Common myeloid progenitor, CD34-positive (primary cell): ENCODE results near the gene FHL2.

Experiments
- CTCF ChIA-PET: fragments of 350-600 bp; sonication (Branson Sonifier 250); formaldehyde crosslinking; loops from one replicate; lab custom pipeline; 2021; ENCODE audit warnings: antibody characterized with exemption; lab: Charles Lee
- POLR2A ChIA-PET: fragments of 350-600 bp; sonication (Branson Sonifier 250); formaldehyde crosslinking; loops from one replicate; lab custom pipeline; 2021; ENCODE audit warnings: antibody characterized with exemption; lab: Charles Lee
- DNase-seq, 3 donors: peaks; one replicate each; pipeline versions ENCODE4 v3.0.0 to v3.0.0-alpha.2; 2013
- H3K27ac ChIP-seq, 2 experiments: 1 replicate in 1 of 2; 2 replicates in 1 of 2; pipeline ENCODE4 v1.7.0; 2013; ENCODE audit warnings: inconsistent platforms in 2 of 2, low read length in 2 of 2, mild to moderate bottlenecking in 2 of 2, low read depth in 1 of 2, moderate library complexity in 1 of 2; ENCODE audit not compliant: severe bottlenecking in 2 of 2, insufficient read depth in 1 of 2, poor library complexity in 1 of 2
- H3K27me3 ChIP-seq, 5 experiments: replicated peaks in 2 of 5; 1 replicate in 3 of 5; 2 replicates in 2 of 5; pipeline versions ENCODE4 v1.6.1 to v1.7.0; 2013; ENCODE audit warnings: low read length in 4 of 5, mild to moderate bottlenecking in 2 of 5, moderate library complexity in 2 of 5, inconsistent platforms in 1 of 5; ENCODE audit not compliant: insufficient read depth in 5 of 5, control insufficient read depth in 4 of 5
- H3K36me3 ChIP-seq, 4 experiments: 1 replicate in 2 of 4; 2 replicates in 2 of 4; pipeline versions ENCODE4 v1.6.1 to v1.7.0; 2013; ENCODE audit warnings: low read length in 3 of 4, control low read depth in 1 of 4, mild to moderate bottlenecking in 1 of 4; ENCODE audit not compliant: control insufficient read depth in 4 of 4, insufficient read depth in 4 of 4
- H3K4me1 ChIP-seq, 4 experiments: 1 replicate in 3 of 4; 2 replicates in 1 of 4; pipeline versions ENCODE4 v1.6.1 to v1.7.1; 2013; ENCODE audit warnings: low read length in 3 of 4, mild to moderate bottlenecking in 3 of 4, control low read depth in 1 of 4, inconsistent platforms in 1 of 4, moderate library complexity in 1 of 4; ENCODE audit not compliant: control insufficient read depth in 4 of 4, insufficient read depth in 4 of 4; ENCODE audit errors: control extremely low read depth in 1 of 4
- H3K4me3 ChIP-seq, 7 experiments: 1 replicate in 4 of 7; 2 replicates in 3 of 7; pipeline versions ENCODE4 v1.5.1 to v1.7.0; 2013; ENCODE audit warnings: mild to moderate bottlenecking in 7 of 7, low read length in 6 of 7, moderate library complexity in 6 of 7, inconsistent platforms in 2 of 7, low read depth in 2 of 7, control low read depth in 1 of 7; ENCODE audit not compliant: insufficient read depth in 4 of 7, control insufficient read depth in 1 of 7; ENCODE audit errors: extremely low read depth in 1 of 7
- H3K9me3 ChIP-seq, 5 experiments: 1 replicate in 4 of 5; 2 replicates in 1 of 5; pipeline versions ENCODE4 v1.6.1 to v1.7.1; 2013; ENCODE audit warnings: low read length in 4 of 5, mild to moderate bottlenecking in 2 of 5, inconsistent platforms in 1 of 5, low read depth in 1 of 5, moderate library complexity in 1 of 5; ENCODE audit not compliant: control insufficient read depth in 4 of 5, insufficient read depth in 2 of 5; ENCODE audit errors: control extremely low read depth in 1 of 5
- WGBS: methylation state at CpG from one replicate; pipeline ENCODE4 v1.1.5; 2013; ENCODE audit not compliant: insufficient coverage; 5-methylcytosine and 5-hydroxymethylcytosine counted together

The FHL2 gene

DNA sequence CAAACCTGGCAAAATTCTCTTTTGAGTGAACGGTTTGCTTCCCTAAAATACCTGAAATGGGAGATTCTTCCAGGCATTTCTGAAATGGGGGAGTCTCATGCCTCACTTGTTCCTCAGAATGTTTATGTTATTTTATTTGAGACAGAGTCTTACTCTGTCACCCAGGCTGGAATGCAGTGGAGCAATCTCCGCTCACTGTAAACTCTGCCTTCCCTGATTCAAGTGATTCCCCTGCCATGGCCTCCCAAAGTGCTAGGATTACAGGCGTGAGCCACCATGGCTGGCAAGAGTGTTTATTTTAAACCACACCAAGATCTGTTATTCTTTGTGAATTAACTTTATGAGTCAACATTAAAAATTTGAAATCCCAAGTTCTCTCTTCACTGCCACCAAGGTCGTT, 6.4 kb upstream of the FHL2 start:
- WGBS: 85% methylated on average over 2 of the region's 4 CpGs
- ChIA-PET POLR2A (no interaction called here), CTCF (no interaction called here)
- DNase-seq: no peak
- H3K27ac ChIP-seq: no peak overlapping the region
- no peak overlapping the region for H3K4me3 ChIP-seq
- no peaks in the 10 kb centered on the region for H3K27me3 ChIP-seq
- H3K36me3 ChIP-seq: no peaks in the 10 kb centered on the region
- peaks cover 0 to 7% (median 6%) of the 10 kb centered on the region in 4 experiments for H3K4me1 ChIP-seq
- H3K9me3 ChIP-seq: no peaks in the 10 kb centered on the region

GRCh38 chr2:105404736-105405135, 5.9 kb upstream of the FHL2 start:
- POLR2A ChIA-PET: no interaction called here
- peaks cover 0 to 2% (median under 1%) of the 10 kb centered on the region in 4 experiments for H3K4me1 ChIP-seq
- H3K27me3 ChIP-seq: no peaks in the 10 kb centered on the region
- 100% methylated on average over 3 of the region's 3 CpGs for WGBS
- CTCF ChIA-PET: interaction anchor here (1.1 to 1.7 kb wide), 8 partner anchors 8 to 52 kb away, joined by 3 to 7 read pairs (median 4); no protein-coding TSS in a partner anchor
- no peak for DNase-seq
- no peak overlapping the region for H3K27ac ChIP-seq
- no peaks in the 10 kb centered on the region for H3K9me3 ChIP-seq
- no peak overlapping the region for H3K4me3 ChIP-seq
- H3K36me3 ChIP-seq: no peaks in the 10 kb centered on the region

DNA sequence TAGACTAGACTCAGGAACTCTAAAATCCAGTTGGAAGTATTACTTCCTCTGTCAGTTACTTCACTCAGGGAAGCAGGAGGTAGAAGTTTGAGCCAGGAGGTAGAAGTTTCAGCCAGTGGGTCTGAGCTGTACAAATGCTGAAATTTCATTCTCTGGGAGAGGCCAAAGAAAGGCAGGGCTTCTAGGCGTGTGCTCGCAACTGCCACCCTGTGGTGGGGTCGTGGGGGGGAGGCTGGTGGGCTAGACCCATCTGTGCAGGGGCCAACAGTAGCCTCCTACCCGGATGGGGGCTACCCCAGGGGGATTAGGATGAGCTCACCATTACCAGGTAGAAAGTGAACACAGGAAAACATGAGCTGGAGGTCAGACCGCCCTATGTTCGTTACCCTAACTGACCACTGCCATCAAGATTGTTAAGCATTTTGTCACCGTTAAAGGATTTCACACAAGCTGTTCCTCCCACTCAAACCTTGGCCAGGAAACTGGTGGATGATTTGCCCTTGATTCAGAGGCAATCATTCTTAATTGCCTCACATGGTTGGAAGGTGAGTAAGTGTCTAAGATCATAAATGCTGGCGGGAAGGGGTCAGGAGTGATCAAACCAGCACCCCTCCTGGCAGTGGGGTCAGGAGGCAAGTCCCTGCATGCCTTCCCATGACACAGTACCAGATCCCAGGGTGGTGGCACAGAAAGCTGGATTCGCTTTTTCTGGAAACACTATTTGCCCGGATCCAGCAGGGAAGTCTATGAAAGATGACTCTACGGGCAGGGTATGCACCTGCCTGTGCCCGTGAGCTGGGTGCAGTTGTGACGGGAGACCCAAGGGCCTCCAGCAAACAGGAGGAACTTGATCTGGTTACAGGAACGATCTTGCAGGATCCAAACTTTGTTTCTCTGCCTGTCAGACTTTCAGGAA, 5.2 kb upstream of the FHL2 start:
- no peak overlapping the region for H3K4me3 ChIP-seq
- 84% methylated on average over 13 of the region's 14 CpGs for WGBS

GRCh38 chr2:105403241-105403782, 4.5 kb upstream of the FHL2 start:
- Histone ChIP-seq H3K4me1 (peaks cover 0 to 11% (median 3%) of the 10 kb centered on the region in 4 experiments), H3K27ac (no peak overlapping the region), H3K9me3 (no peaks in the 10 kb centered on the region), H3K4me3 (no peak overlapping the region), H3K27me3 (no peaks in the 10 kb centered on the region), H3K36me3 (no peaks in the 10 kb centered on the region)
- 63% methylated on average over 3 of the region's 8 CpGs for WGBS
- CTCF ChIA-PET: interaction anchor here (0.8 to 1.7 kb wide), 6 partner anchors 9 to 33 kb away, joined by 3 to 7 read pairs (median 4); no protein-coding TSS in a partner anchor
- POLR2A ChIA-PET: no interaction called here
- no peak for DNase-seq

More for the DNA sequence above, 5.2 kb upstream of the FHL2 start:
- Histone ChIP-seq H3K36me3 (no peaks in the 10 kb centered on the region), H3K9me3 (no peaks in the 10 kb centered on the region), H3K4me1 (peaks cover 0 to 5% (median 3%) of the 10 kb centered on the region in 4 experiments), H3K27me3 (no peaks in the 10 kb centered on the region), H3K27ac (no peak overlapping the region)
- peak in 2 of 3 donors; percentile 41 to 65 for DNase-seq
- POLR2A ChIA-PET: no interaction called here
- CTCF ChIA-PET: interaction anchor here (0.8 to 1.7 kb wide), 11 partner anchors 9 to 52 kb away, joined by 3 to 7 read pairs (median 4); no protein-coding TSS in a partner anchor

- peaks cover 0 to 16% (median 6%) of the 10 kb centered on the region in 4 experiments for H3K4me1 ChIP-seq
- no peaks in the 10 kb centered on the region for H3K9me3 ChIP-seq
- no peaks in the 10 kb centered on the region for H3K36me3 ChIP-seq
- 100% methylated on average over 1 of the region's 2 CpGs for WGBS
- no peaks in the 10 kb centered on the region for H3K27me3 ChIP-seq
- no peak overlapping the region for H3K27ac ChIP-seq
- H3K4me3 ChIP-seq: no peak overlapping the region
- POLR2A ChIA-PET: no interaction called here
- CTCF ChIA-PET: interaction anchor here (1.7 kb wide), 1 partner anchor 10 kb away, joined by 7 read pairs; no protein-coding TSS in a partner anchor
- DNase-seq: no peak
Observed at GRCh38 chr2:105402809-105403208, 4.0 kb upstream of the FHL2 start.

GRCh38 chr2:105401867-105402266, 3.0 kb upstream of the FHL2 start:
- CTCF ChIA-PET: interaction anchor here (0.8 to 1.4 kb wide), 2 partner anchors 17 to 23 kb away, joined by 3 read pairs; no protein-coding TSS in a partner anchor
- DNase-seq: no peak
- Histone ChIP-seq H3K27ac (no peak overlapping the region), H3K27me3 (peaks cover 0 to 3% (median 0%) of the 10 kb centered on the region in 5 experiments), H3K9me3 (no peaks in the 10 kb centered on the region), H3K36me3 (no peaks in the 10 kb centered on the region), H3K4me3 (no peak overlapping the region), H3K4me1 (peaks cover 0 to 16% (median 9%) of the 10 kb centered on the region in 4 experiments)
- POLR2A ChIA-PET: no interaction called here
- no CpG with 5 or more reads among the region's 7 CpGs for WGBS
